OCI-LY7 (cell line): ENCODE results near the gene ACSL6. TPM values are rescaled to one million over a fixed set of nuclear protein-coding genes. Genes with fewer than 3 reads are reported as not detected.
A peak's percentile ranks its signal among the peaks of the same experiment; 100 is the strongest.

Source experiments
- BruUV-seq: library from RNA; stranded (reverse); fragments of 400-500 nt; replicated peaks from 2 replicates; lab custom pipeline; 2021; lab: Mats Ljungman, UMichigan
- CTCF ChIA-PET: fragments of 300-600 bp; sonication (Branson Sonifier 250); formaldehyde crosslinking; loops from one replicate; lab custom pipeline; 2022; ENCODE audit warnings: antibody characterized with exemption; ENCODE audit not compliant: unreplicated experiment; lab: Charles Lee
- POLR2A ChIA-PET: fragments of 300-600 bp; sonication (Branson Sonifier 250); formaldehyde crosslinking; loops from one replicate; lab custom pipeline; 2022; ENCODE audit warnings: antibody characterized with exemption; lab: Charles Lee
- DNase-seq: peaks from one replicate; pipeline ENCODE4 v3.0.0-alpha.2; 2015; ENCODE audit warnings: low spot score
- H2AFZ ChIP-seq: fragments of 200-600 bp; sonication (generic), shearing (Covaris generic); 2 replicates; pipeline ENCODE4 v1.6.1; 2014; ENCODE audit warnings: mild to moderate bottlenecking, antibody characterized with exemption, low read length, moderate library complexity
- H3K27ac ChIP-seq: fragments of 200-600 bp; sonication (generic); 2 replicates; pipeline ENCODE4 v1.5.1; 2014; ENCODE audit warnings: mixed run types, low read depth, mild to moderate bottlenecking, moderate library complexity, low read length, inconsistent platforms; ENCODE audit not compliant: poor library complexity, severe bottlenecking
- H3K36me3 ChIP-seq: fragments of 200-600 bp; sonication (generic); 2 replicates; pipeline ENCODE4 v1.6.1; 2014; ENCODE audit warnings: mild to moderate bottlenecking, antibody characterized with exemption, low read length, moderate library complexity, mixed read lengths; ENCODE audit not compliant: insufficient read depth
- H3K4me1 ChIP-seq: fragments of 200-600 bp; sonication (generic); 2 replicates; pipeline ENCODE4 v1.5.1; 2014; ENCODE audit warnings: mild to moderate bottlenecking, low read length; ENCODE audit not compliant: insufficient read depth, poor library complexity, severe bottlenecking
- H3K4me2 ChIP-seq: fragments of 200-600 bp; sonication (generic); 2 replicates; pipeline ENCODE4 v1.6.1; 2014; ENCODE audit warnings: mild to moderate bottlenecking, low read length
- H3K4me3 ChIP-seq: fragments of 200-600 bp; sonication (generic); 2 replicates; pipeline ENCODE4 v1.5.1; 2014; ENCODE audit warnings: mild to moderate bottlenecking, low read depth, low read length; ENCODE audit not compliant: poor library complexity, severe bottlenecking
- H3K79me2 ChIP-seq: fragments of 200-600 bp; sonication (generic); 2 replicates; pipeline ENCODE4 v1.6.1; 2016; ENCODE audit warnings: low read depth, mild to moderate bottlenecking, low read length, moderate library complexity, mixed read lengths; ENCODE audit not compliant: insufficient read depth
- H3K9me2 ChIP-seq: fragments of 200-600 bp; sonication (generic); 2 replicates; pipeline ENCODE4 v1.6.1; 2016; ENCODE audit warnings: mild to moderate bottlenecking, low read length, mixed read lengths; ENCODE audit not compliant: insufficient read depth
- H3K9me3 ChIP-seq: fragments of 200-600 bp; sonication (generic); 2 replicates; pipeline ENCODE4 v1.6.1; 2014; ENCODE audit warnings: mild to moderate bottlenecking, mixed run types, low read length, mixed read lengths
- H4K20me1 ChIP-seq: fragments of 200-600 bp; sonication (generic); 2 replicates; pipeline ENCODE4 v1.6.1; 2014; ENCODE audit warnings: mild to moderate bottlenecking, antibody characterized with exemption, low read length, moderate library complexity, mixed read lengths; ENCODE audit not compliant: insufficient read depth
- EZH2phosphoT487 ChIP-seq: fragments of 200-600 bp; sonication (generic); IDR thresholded peaks from 2 replicates; pipeline ENCODE4 v1.6.1; 2018; ENCODE audit warnings: low read depth, borderline replicate concordance, mild to moderate bottlenecking, mixed run types, antibody characterized with exemption, low read length, moderate library complexity, mixed read lengths
- intact Hi-C: fragments of 100-400 bp; cut with micrococcal nuclease; formaldehyde crosslinking; loops from one replicate; pipeline ENCODE4 v1.10.0; 2022; ENCODE audit not compliant: unreplicated experiment
- total RNA-seq, 2 experiments: library from RNA; depleted of rRNA in 1 of 2; stranded (reverse); fragments of >200 nt in 1 of 2; shearing (Covaris generic) in 1 of 2; gene quantifications; 2 replicates each; pipeline ENCODE4 v1.2.3, GENCODE V29; 2014 to 2022
- TF ChIP-seq, protein P1 (sequence below): fragments of 200-600 bp; sonication (generic); conservative IDR thresholded peaks from 2 replicates; pipeline ENCODE4 v1.5.1; 2014; ENCODE audit warnings: mild to moderate bottlenecking, antibody characterized with exemption, low read length, moderate library complexity, mixed read lengths

ACSL6 gene
- total RNA-seq, 2 experiments from 2014 or later = not detected

- no peak overlapping the region for H3K27ac ChIP-seq
- H3K9me3 ChIP-seq = no peaks in the 10 kb centered on the region
- no peaks in the 10 kb centered on the region for H3K79me2 ChIP-seq
- H4K20me1 ChIP-seq = no peaks in the 10 kb centered on the region
- POLR2A ChIA-PET = interaction anchor here (0.6 kb wide), 1 partner anchor 205 kb away, joined by 5 read pairs; no protein-coding TSS in a partner anchor
- H3K4me3 ChIP-seq = no peak overlapping the region
- H2AFZ ChIP-seq = no peak overlapping the region
- no peak for DNase-seq
- no peaks in the 10 kb centered on the region for H3K9me2 ChIP-seq
- BruUV-seq = no TSS peak
- TF ChIP-seq, protein P1, sequence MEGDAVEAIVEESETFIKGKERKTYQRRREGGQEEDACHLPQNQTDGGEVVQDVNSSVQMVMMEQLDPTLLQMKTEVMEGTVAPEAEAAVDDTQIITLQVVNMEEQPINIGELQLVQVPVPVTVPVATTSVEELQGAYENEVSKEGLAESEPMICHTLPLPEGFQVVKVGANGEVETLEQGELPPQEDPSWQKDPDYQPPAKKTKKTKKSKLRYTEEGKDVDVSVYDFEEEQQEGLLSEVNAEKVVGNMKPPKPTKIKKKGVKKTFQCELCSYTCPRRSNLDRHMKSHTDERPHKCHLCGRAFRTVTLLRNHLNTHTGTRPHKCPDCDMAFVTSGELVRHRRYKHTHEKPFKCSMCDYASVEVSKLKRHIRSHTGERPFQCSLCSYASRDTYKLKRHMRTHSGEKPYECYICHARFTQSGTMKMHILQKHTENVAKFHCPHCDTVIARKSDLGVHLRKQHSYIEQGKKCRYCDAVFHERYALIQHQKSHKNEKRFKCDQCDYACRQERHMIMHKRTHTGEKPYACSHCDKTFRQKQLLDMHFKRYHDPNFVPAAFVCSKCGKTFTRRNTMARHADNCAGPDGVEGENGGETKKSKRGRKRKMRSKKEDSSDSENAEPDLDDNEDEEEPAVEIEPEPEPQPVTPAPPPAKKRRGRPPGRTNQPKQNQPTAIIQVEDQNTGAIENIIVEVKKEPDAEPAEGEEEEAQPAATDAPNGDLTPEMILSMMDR = no peak
- TF ChIP-seq EZH2phosphoT487 = no peak
- peak overlapping the region; percentile 30; the same call in 1 of the 2 replicates for H3K4me2 ChIP-seq
- intact Hi-C loops = no loop called here
- no peaks in the 10 kb centered on the region for H3K36me3 ChIP-seq
- no peaks in the 10 kb centered on the region for H3K4me1 ChIP-seq
- CTCF ChIA-PET = no interaction called here
Measured at GRCh38 chr5:132010989-132011621, 353 bp downstream of the ACSL6 start.

GRCh38 chr5:132010645-132010988 lies 841 bp downstream of the ACSL6 start:
- H3K9me3 ChIP-seq = no peaks in the 10 kb centered on the region
- H3K4me1 ChIP-seq = no peaks in the 10 kb centered on the region
- no peak overlapping the region for H3K4me3 ChIP-seq
- DNase-seq = no peak
- no peaks in the 10 kb centered on the region for H3K79me2 ChIP-seq
- CTCF ChIA-PET = no interaction called here
- H2AFZ ChIP-seq = no peak overlapping the region
- H3K9me2 ChIP-seq = no peaks in the 10 kb centered on the region
- no TSS peak for BruUV-seq
- H4K20me1 ChIP-seq = no peaks in the 10 kb centered on the region
- H3K36me3 ChIP-seq = no peaks in the 10 kb centered on the region
- no peak overlapping the region for H3K27ac ChIP-seq
- no peak overlapping the region for H3K4me2 ChIP-seq
- TF ChIP-seq, protein P1 = no peak
- TF ChIP-seq EZH2phosphoT487 = no peak
- intact Hi-C loops = no loop called here
- POLR2A ChIA-PET = interaction anchor here (0.6 kb wide), 1 partner anchor 205 kb away, joined by 5 read pairs; no protein-coding TSS in a partner anchor

- intact Hi-C loops = loop anchor here (5.0 kb wide), 1 partner anchor 593 kb away; no protein-coding TSS in a partner anchor
- no TSS peak for BruUV-seq
- TF ChIP-seq, protein P1 = no peak
- no peak for TF ChIP-seq EZH2phosphoT487
- H4K20me1 ChIP-seq = no peaks in the 10 kb centered on the region
- ChIA-PET POLR2A (interaction anchor here (0.6 kb wide), 1 partner anchor 19 kb away, joined by 3 read pairs; no protein-coding TSS in a partner anchor), CTCF (no interaction called here)
- no peak for DNase-seq
- no peak overlapping the region for H3K27ac ChIP-seq
- H2AFZ ChIP-seq = no peak overlapping the region
- no peak overlapping the region for H3K4me2 ChIP-seq
- H3K36me3 ChIP-seq = no peaks in the 10 kb centered on the region
- H3K4me1 ChIP-seq = no peaks in the 10 kb centered on the region
- H3K9me3 ChIP-seq = no peaks in the 10 kb centered on the region
- H3K9me2 ChIP-seq = no peaks in the 10 kb centered on the region
- H3K4me3 ChIP-seq = no peak overlapping the region
- no peaks in the 10 kb centered on the region for H3K79me2 ChIP-seq
Measured at GRCh38 chr5:132009706-132010405, 1.6 kb downstream of the ACSL6 start.
